Psoas muscle (tissue), 8 donors: ENCODE results near the gene FBXL7. TPM values are rescaled to one million over a fixed set of nuclear protein-coding genes. Genes with fewer than 3 reads are reported as not detected.

Source experiments
- ATAC-seq, 4 donors: fragments of 200-7000 bp; cut with Tn5 transposase; one replicate each; pipeline ENCODE4 v1.9.1; 2020; ENCODE audit warnings: moderate library complexity in 3 of 4, mild to moderate bottlenecking in 2 of 4
- DNase-seq, 2 donors: peaks; one replicate each; pipeline ENCODE4 v3.0.0-alpha.2; 2020
- H3K27ac ChIP-seq: fragments of 200-600 bp; one replicate; pipeline ENCODE4 v1.8.0; 2022
- H3K27me3 ChIP-seq, 3 donors: fragments of 200-600 bp in 1 of 3; one replicate each; pipeline versions ENCODE4 v1.6.1 to v1.8.0; 2013 to 2022; ENCODE audit warnings: low read length in 2 of 3, mild to moderate bottlenecking in 2 of 3, moderate library complexity in 1 of 3; ENCODE audit not compliant: insufficient read depth in 3 of 3
- H3K36me3 ChIP-seq, 2 donors: fragments of 200-600 bp in 1 of 2; one replicate each; pipeline versions ENCODE4 v1.6.1 to v1.8.0; 2013 to 2022; ENCODE audit warnings: low read depth in 1 of 2, mild to moderate bottlenecking in 1 of 2, moderate library complexity in 1 of 2; ENCODE audit not compliant: insufficient read depth in 1 of 2
- H3K4me1 ChIP-seq: fragments of 200-600 bp; one replicate; pipeline ENCODE4 v1.8.0; 2022
- H3K4me3 ChIP-seq: fragments of 200-600 bp; one replicate; pipeline ENCODE4 v1.8.0; 2022; ENCODE audit warnings: mild to moderate bottlenecking
- H3K9me3 ChIP-seq: fragments of 200-600 bp; one replicate; pipeline ENCODE4 v1.8.0; 2022
- WGBS, 3 donors: extraction: QIAGEN DNeasy Blood & Tissue Kit; methylation state at CpG; one replicate each; pipeline versions ENCODE4 v1.1.6 to v1.1.7; 2013; 5-methylcytosine and 5-hydroxymethylcytosine counted together
- intact Hi-C, 2 donors: fragments of 100-400 bp; cut with DNase I; formaldehyde crosslinking; loops; one replicate each; pipeline versions ENCODE4 v1.11.0 to v1.14.2; 2022
- polyA plus RNA-seq, 3 donors: library from polyadenylated mRNA; stranded (reverse); fragments of 200-250 nt; gene quantifications; one replicate each; pipeline ENCODE4 v1.2.3, GENCODE V29; 2013
- total RNA-seq, 4 donors: library from RNA; stranded (reverse); fragmentation: NEBNext Ultra II Directional in 2 of 4; extraction: Animal tissue kit (Norgen Biotek cat#: 25700) in 2 of 4; gene quantifications; one replicate each; pipeline versions ENCODE4 v1.2.1 to v1.2.4, GENCODE V29; 2021 to 2023
- TF ChIP-seq, protein P1 (sequence below): fragments of 200-600 bp; IDR thresholded peaks from one replicate; pipeline ENCODE4 v1.8.0; 2022; ENCODE audit warnings: antibody characterized with exemption
- donor health status: healthy with polysubstance abuse.
- donor health status: DM: no; HTN: no; CAD: no; lungs with moderate emphysema.
- donor health status: Bipolar disorder and iron deficiency.
- donor health status: healthy.
- donor health status: DM: yes; HTN: yes; CAD: no.
- donor health status: DM: no; HTN: no; CAD: no.
- donor health status: DM: no; HTN: no; CAD: no.
- donor health status: DM: yes; HTN: yes; CAD: no.

Gene FBXL7
- total and polyA plus RNA-seq, 7 donors, result 1.6 to 7.5 (median 2.6) TPM

DNA sequence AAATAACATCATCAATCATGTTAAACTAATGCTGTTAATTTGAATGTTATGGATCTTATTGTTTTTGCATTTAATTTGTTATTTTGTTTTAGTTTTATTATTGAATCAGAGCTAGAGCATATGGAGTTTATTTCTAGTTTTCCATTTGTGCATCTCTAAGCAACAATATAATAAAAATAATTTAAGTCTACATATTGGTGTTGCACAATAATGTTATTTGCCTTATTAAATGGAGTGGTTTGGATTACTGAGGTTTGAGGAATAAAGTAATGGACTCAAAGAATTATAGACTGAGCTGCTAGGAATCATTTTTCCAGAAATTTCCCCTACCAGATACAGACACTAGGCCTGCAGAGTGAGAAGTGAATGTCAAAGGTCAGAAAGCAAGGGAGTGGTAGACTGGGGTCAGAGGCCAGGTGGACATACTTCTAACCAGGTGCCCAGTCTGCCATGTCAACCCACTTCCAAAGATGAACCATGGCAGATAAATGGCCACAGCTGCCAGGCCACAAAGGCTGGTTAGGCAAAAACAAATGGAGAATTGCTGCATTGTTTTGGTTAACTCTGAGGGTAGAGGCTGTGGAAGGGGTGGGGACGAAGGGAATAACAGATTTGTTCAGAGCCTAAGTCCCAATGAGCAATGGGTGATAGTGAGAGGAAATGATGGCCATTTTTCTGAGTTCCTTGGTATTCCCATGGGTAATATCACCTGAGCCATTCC is 113.1 kb downstream of the FBXL7 start:
- Histone ChIP-seq H3K9me3 (no peaks in the 10 kb centered on the region), H3K36me3 (no peaks in the 10 kb centered on the region)
- intact Hi-C loops, result no loop called here

DNA sequence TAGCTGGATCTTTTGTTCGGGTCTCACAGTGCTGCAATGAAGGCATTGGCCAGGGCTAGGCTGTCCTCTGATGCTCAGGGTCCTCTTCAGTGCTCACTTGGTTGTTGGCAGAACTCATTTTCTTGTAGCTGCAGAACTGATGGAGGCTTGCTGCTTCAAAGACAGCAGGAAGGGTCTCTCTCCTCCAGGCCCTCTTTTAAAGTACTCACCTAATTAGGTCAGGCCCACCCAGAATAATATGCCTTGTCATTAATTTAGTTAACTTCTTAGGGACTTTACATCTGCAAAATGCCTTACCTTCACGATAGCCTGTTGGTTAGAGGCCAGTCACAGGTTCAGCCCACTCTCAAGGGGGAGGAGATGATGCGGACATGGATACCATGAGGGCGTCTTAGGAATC is 114.7 kb downstream of the FBXL7 start:
- TF ChIP-seq, protein P1, sequence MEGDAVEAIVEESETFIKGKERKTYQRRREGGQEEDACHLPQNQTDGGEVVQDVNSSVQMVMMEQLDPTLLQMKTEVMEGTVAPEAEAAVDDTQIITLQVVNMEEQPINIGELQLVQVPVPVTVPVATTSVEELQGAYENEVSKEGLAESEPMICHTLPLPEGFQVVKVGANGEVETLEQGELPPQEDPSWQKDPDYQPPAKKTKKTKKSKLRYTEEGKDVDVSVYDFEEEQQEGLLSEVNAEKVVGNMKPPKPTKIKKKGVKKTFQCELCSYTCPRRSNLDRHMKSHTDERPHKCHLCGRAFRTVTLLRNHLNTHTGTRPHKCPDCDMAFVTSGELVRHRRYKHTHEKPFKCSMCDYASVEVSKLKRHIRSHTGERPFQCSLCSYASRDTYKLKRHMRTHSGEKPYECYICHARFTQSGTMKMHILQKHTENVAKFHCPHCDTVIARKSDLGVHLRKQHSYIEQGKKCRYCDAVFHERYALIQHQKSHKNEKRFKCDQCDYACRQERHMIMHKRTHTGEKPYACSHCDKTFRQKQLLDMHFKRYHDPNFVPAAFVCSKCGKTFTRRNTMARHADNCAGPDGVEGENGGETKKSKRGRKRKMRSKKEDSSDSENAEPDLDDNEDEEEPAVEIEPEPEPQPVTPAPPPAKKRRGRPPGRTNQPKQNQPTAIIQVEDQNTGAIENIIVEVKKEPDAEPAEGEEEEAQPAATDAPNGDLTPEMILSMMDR, result no peak
- intact Hi-C loops, result no loop called here
- Histone ChIP-seq H3K4me3 (no peak overlapping the region), H3K9me3 (no peaks in the 10 kb centered on the region), H3K27me3 (no peaks in the 10 kb centered on the region), H3K4me1 (no peaks in the 10 kb centered on the region), H3K36me3 (no peaks in the 10 kb centered on the region), H3K27ac (no peak overlapping the region)
- no peak for ATAC-seq
- 91 to 95% (median 93%) methylated on average over 4 of the region's 4 CpGs for WGBS, 3 donors
- DNase-seq, result no peak

More for the DNA sequence above, 113.1 kb downstream of the FBXL7 start:
- 62 to 90% (median 83%) methylated on average over 1 of the region's 1 CpG for WGBS, 3 donors
- H3K27me3 ChIP-seq, result no peaks in the 10 kb centered on the region
- H3K4me3 ChIP-seq, result no peak overlapping the region
- TF ChIP-seq, protein P1, result no peak
- ATAC-seq, result no peak
- no peak overlapping the region for H3K27ac ChIP-seq
- no peaks in the 10 kb centered on the region for H3K4me1 ChIP-seq
- no peak for DNase-seq

DNA sequence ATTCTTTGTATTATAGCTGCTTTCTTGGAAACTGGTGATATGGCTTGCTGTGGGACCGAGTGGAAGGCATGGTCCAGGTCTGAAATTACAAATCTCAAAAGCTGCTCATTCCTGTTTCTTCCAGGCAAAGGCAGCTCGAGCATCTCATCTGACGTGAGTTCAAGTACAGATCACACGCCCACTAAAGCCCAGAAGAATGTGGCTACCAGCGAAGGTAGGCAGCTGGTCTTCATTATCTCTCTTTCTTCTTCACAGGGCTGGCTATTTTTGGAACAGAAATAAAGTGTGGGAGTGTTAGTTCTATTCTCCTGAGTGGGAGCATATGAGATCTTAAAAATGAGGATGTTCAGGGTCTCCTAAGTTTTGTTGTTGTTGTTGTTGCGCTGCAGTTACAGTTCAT is 115.9 kb downstream of the FBXL7 start:
- H3K9me3 ChIP-seq, result no peaks in the 10 kb centered on the region
- H3K27me3 ChIP-seq, result no peaks in the 10 kb centered on the region
- no peak overlapping the region for H3K27ac ChIP-seq
- intact Hi-C loops, result no loop called here
- no peaks in the 10 kb centered on the region for H3K4me1 ChIP-seq
- no peaks in the 10 kb centered on the region for H3K36me3 ChIP-seq
- no peak overlapping the region for H3K4me3 ChIP-seq
- no peak for ATAC-seq
- WGBS, 3 donors, result 62 to 71% (median 68%) methylated on average over 6 of the region's 6 CpGs
- DNase-seq, result no peak
- TF ChIP-seq, protein P1, result no peak

DNA sequence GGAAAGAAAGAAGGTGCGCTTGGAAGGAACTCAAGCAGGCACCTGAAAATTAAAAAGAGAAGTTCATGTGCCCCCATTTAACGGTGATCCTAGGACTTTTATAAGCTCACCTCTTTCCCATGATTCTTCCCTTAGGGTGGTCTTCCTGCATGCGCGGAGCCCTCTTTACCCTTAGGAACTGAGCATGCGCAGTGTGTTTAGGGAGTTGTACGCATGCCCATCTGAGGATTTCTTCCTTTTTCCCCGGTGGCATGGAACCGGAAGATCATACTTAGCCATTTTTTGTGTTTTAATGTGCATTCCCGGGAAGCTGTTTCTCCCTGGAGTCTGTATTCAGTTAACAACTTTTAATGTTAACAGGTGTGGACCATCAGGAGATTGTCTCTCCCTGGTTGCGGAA is 119.0 kb downstream of the FBXL7 start:
- Histone ChIP-seq H3K27me3 (no peaks in the 10 kb centered on the region), H3K27ac (no peak overlapping the region), H3K4me3 (no peak overlapping the region), H3K9me3 (no peaks in the 10 kb centered on the region), H3K36me3 (no peaks in the 10 kb centered on the region), H3K4me1 (no peaks in the 10 kb centered on the region)
- DNase-seq (no peak), ATAC-seq (no peak)
- intact Hi-C loops, result no loop called here
- WGBS, 3 donors, result 91 to 93% (median 92%) methylated on average over 10 of the region's 10 CpGs
- TF ChIP-seq, protein P1, result no peak

DNA sequence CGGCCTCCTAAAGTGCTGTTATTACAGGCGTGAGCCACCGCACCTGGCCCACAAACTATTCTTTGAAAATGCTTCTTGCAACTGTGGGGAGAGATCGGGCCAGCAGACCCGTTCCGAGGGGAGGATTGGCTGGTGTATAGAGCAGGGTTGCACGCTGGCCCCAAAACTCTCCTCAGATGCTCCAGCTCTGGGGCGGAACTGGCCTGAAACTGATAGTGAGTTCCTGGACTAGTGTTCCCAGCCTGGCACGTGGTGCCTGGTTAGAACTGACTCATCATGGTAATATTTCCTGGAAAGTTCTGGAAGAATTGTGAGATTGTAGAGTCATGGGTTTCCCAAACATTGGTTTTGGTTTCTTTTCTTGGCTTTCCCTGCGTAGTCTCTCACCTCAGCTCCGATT is 120.5 kb downstream of the FBXL7 start:
- Histone ChIP-seq H3K27me3 (no peaks in the 10 kb centered on the region), H3K27ac (no peak overlapping the region), H3K9me3 (no peaks in the 10 kb centered on the region), H3K36me3 (no peaks in the 10 kb centered on the region), H3K4me1 (no peaks in the 10 kb centered on the region), H3K4me3 (no peak overlapping the region)
- intact Hi-C loops, result no loop called here
- TF ChIP-seq, protein P1, result no peak
- DNase-seq (peak in 1 of 2 donors; percentile 15), ATAC-seq (peak in 2 of 4 donors; percentile 19 to 33)
- WGBS, 3 donors, result 70 to 89% (median 73%) methylated on average over 11 of the region's 11 CpGs
